Epidermal melanocyte (primary cell): ENCODE measurements around the gene FASLG.
"Not testable (repeated sequence)": the region's sequence is repeated elsewhere in the genome, so short reads cannot be mapped to it uniquely, and the experiment has no call there.

Experiments
- DNase-seq: peaks from one replicate; pipeline ENCODE4 v3.0.0; 2011; ENCODE audit warnings: low spot score; ENCODE audit not compliant: insufficient read length

FASLG gene

GRCh38 chr1:172680733-172681275 is 21.9 kb downstream of the FASLG start:
- DNase-seq, result no peak

GRCh38 chr1:172682812-172683211 is 23.9 kb downstream of the FASLG start:
- DNase-seq, result no peak

- no peak for DNase-seq
Observed at GRCh38 chr1:172686143-172686542, 27.2 kb downstream of the FASLG start.

DNA sequence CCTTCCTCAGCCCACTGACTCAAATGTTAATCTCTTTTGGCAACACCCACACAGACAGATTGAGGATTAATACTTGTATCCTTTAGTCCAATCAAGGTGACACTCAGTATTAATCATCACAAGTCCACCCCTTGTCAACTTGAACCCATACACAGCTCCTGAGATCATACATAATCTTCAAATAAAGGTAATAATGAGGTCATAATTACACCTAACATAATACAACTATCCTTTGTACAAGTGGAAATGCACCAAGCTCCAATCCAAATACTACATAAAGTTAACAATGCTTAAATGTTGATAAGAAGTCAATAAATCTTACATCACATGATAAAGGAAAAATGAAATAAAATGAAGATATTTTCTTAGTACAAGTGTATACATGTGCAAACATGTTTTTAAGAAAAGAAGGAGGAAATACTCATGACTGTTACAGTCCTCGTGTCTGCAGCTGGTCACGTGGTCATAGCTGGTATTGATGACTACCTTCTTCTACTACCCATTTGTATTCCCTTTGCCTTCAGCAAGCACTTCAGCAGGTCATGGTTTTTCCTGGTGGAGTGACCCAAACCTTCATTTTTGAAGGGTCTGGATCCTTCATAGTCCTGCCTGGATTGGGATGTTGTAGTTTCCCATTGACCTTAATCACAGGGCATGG is 29.7 kb downstream of the FASLG start:
- DNase-seq, result not testable (repeated sequence)

DNA sequence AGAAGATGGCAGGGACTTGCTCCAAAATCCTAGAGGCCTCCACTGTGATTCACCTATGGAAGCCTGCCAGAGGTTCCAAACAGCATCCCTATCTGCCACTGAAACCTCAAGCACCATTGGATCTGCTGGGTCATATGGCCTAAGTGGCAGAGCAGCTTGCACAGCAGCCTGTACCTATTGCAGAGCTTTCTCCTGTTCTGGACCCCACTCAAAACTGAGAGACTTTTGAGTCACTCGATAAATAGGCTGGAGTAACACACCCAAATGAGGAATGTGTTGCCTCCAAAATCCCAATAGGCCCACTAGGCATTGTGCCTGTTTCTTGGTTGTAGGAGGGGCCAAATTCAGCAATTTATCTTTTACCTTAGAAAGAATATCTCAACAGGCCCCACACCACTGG is 32.0 kb downstream of the FASLG start:
- DNase-seq, result not testable (repeated sequence)

GRCh38 chr1:172697534-172698002 is 38.7 kb downstream of the FASLG start:
- no peak for DNase-seq

- DNase-seq, result no peak
Observed at GRCh38 chr1:172698224-172698623, 39.3 kb downstream of the FASLG start.

DNA sequence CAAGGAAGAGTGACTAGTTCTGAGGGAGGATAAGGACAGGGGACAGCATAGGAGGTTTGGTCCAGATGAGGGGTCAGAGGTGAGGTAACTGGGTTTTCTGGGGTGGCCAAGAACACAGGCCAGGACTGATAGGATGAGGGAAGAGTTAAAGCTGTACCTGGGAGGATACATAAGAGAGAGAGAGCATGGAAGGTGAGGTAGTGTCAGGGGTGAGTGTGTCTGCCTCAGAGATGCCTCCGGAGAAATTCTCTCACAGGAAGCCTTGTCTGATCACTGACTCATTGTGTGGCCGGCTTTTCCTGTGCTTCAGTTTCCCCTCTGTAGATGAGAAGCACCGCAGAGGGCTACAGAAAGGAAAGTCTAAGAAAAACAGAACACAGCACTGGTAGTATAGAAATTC is 40.2 kb downstream of the FASLG start:
- no peak for DNase-seq

DNA sequence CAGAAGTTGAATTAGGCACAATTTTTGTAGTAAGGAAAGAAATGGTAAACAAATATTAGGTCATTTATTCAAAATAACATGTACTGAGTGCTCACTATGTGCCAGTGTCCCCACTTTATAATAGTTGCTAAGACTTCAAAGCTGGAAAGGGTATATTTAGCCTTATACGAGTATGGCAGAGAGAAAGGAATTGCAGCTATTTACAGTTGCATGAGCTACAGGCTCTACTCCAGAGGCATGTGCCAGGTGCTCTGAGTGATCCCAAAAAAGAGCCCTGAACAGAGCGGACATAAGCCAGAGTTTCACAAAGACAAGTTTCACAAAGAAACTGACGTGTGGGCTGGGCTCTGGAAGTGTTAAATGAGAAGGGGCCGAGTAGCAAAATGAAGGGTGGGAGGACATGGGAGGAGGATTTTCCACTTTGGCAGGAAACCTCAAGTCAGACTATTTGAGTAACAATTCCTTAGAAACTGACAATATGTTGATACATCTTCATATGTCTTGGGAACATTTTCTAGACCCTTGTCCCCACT is 40.9 kb downstream of the FASLG start:
- no peak for DNase-seq

GRCh38 chr1:172700556-172700955 is 41.7 kb downstream of the FASLG start:
- no peak for DNase-seq

DNA sequence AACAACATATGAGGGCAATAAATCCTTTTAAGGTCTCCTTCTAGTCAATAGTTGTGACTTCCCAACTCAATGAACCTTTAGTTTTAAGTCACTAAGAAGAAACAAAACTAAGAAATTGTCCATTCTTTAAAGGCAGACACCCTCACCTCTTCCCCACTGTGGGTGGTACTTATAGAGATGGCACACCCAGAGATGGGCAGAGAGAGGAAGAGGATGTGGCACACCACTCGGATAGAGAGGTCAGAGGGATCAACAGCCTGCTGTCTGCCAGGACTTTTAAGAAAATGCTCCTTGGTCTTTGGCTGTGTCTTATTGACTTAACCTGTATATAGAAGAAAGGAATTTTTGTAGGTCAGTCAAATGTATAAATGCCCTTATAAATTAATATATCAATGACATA is 45.1 kb downstream of the FASLG start:
- DNase-seq, result no peak

DNA sequence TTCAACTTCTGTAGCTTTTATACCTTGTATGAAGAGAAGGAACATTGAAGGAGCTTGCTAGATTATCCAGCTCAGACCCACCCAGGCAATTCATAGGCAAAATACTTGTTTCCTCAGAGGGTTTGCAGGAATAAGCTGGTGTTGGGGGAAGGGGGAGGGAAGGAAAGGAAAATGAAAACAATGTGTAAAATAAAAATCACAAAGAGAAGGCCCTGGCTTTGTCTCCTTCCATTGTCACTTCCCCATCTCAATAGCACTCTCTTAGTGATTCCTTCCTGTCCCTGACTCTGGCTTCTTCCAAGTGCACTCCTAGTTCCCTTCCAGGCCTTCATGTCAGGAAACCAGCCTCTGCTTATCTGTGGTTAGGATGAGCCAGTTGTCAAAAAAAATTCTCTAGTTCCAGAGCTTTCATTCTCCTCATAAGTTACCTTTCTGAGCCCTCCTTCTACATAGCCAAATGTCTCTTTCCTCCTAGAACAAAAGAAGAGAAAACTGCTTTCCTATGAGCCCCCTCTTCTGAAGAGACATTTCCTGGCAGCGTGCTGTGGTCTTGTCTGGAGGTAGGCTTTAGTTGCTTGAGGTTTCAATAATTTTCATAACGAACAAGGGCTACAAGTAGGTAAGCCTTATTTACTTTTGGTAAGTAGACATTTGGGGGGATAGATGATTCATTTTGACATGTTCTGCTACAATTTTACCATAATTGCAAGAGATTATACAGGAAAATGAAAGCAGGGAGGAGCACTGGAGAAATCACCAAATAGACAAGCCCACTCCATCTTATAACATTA is 45.7 kb downstream of the FASLG start:
- DNase-seq, result no peak

- DNase-seq, result no peak
Observed at GRCh38 chr1:172708452-172708851, 49.5 kb downstream of the FASLG start.

GRCh38 chr1:172711558-172711957 is 52.7 kb downstream of the FASLG start:
- no peak for DNase-seq

DNA sequence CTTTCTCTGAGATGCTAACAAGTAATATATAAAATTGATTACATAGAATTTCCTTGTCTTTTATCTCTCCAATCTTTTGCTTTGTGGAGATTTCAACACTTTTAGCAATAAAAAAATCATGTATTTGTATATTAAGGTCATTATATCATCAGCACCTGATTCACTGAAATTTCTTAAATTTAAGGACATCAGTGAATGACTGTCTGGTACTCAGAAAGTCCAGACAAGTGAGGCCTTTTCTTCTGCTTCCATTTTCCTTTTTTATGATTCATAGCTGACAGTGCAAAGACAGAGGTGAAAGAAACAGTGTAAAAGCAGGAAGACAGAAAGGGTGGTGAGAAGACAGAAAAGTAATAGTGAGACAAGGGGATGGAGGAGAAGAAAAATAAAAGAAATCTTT is 54.6 kb downstream of the FASLG start:
- DNase-seq, result no peak
